ENCODE results near the gene C16orf74.

DNA sequence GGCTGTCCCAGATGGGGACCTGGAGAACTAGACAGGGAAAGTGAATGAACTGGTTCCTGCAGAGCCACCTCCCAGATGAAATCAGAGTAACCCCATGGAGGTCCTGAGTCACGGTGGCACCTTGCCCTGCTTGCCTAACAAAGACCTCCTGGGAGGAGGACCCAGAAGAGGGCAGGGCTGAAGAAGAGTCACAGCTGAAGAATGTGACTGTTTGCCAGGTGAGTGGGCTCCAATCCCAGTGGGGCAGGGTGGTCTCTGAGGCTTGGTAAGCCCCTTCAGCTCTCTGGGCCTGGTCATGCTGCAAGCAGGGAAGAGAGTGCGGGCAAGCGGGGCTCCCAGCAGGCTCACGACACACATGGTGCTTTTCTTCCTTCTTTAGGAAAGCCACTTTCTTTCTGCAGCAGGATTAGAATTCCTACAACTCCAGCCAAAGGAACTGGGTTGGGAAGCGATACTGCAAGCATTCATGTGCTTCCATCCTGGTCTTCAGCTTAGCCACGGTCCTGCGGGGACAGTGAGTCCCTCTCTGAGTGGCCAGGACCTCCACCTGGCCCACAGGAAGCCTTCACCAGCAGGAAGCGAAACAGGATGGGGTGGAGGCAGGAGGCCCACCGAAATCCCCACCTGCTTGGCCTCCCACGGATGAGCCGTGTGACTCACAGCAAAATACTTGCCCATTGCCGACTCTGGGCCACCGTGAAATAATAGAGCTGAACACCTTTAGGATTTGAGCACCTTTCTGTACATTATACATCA lies 4.3 kb downstream of the C16orf74 start:
- TF ChIP-seq CTCF (IDR thresholded peaks at IDR 0.05; ENCODE audit: insufficient read depth, low read depth, low read length) = no peak
- TF ChIP-seq EZH2 (IDR thresholded peaks at IDR 0.05; ENCODE audit: insufficient read depth, low read length) = no peak
